ENCODE data around the gene HOXD11. TPM values are rescaled to one million over a fixed set of nuclear protein-coding genes. Genes with fewer than 3 reads are reported as not detected.
A peak's percentile ranks its signal among the peaks of the same experiment; 100 is the strongest.

Gene HOXD11
- total and polyA plus RNA-seq, 2 donors (not counting 3 experiments of a cell fraction or from before 2014, with no cell fraction given): not detected

DNA sequence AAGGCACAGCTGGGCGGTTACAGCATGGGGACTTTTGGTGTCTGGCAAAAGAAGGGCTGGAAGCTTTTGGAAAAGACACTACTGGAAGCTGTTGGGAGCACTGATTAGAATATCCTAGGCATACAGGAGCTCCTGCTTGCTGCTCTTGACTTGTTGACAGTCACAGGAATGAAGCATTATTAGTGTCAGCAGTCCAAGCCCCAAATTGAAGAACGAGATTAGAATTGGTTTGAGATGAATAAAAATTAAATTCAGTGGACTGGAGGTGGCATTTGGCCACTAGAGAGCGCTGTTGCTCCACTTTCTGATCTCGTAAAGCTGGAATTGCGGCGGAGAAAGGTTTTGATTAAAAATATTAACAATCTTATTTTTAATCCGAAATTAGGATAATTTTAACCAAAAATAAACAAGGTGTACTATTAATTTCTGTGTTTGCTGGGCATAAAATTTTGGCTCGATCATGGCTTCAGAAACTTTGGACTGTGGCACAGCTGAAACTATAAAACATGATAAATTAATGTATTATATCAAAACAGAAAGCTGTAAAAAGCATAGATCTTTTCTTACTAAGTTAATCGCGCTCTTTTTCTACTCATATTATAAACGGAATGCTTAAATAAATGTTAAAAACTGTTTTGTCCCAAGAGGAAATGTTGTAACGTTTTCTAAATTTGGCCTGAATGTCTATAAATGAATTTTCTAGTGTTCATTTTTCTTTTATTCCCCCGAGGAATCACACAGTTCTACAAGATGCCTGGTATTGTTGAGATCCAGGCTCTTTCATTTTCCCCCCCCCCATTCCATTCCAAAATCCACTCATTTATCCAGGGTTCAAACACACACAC is 20.1 kb downstream of the HOXD11 start:
- peaks cover 5 to 6% of the 10 kb centered on the region in 2 experiments for H3K27me3 ChIP-seq (ENCODE audit: control insufficient read depth in 2 of 2, insufficient read depth in 2 of 2, low read length in 2 of 2)
- H3K4me1 ChIP-seq (ENCODE audit: control insufficient read depth, extremely low read depth, insufficient read depth, low read length): peaks cover 33% of the 10 kb centered on the region
- intact Hi-C loops (cut with micrococcal nuclease) (loop anchor here (1.0 to 5.0 kb wide), 9 partner anchors 328 to 1630 kb away; no protein-coding TSS in a partner anchor), dilution Hi-C loops (cut with MboI; ENCODE audit: extremely low pct_ligation_motif_present, low sequenced_read_pairs) (loop anchor here (25.0 kb wide), 1 partner anchor 510 kb away; no protein-coding TSS in a partner anchor)
- H3K4me2 ChIP-seq (ENCODE audit: insufficient read depth, low read length): peak overlapping the region; percentile 86
- H3K9me3 ChIP-seq (replicated peaks; ENCODE audit: control insufficient read depth, insufficient read depth, low read length): no peaks in the 10 kb centered on the region
- H3K4me3 ChIP-seq (replicated peaks in 1 of 3; ENCODE audit: insufficient read depth in 1 of 3, low read depth in 1 of 3, low read length in 3 of 3): peak overlapping the region in 2 of 3 experiments; percentile 48 to 67
- no peak for TF ChIP-seq POLR2A (IDR thresholded peaks at IDR 0.05; ENCODE audit: low read depth, low read length)
- TF ChIP-seq, protein P1, sequence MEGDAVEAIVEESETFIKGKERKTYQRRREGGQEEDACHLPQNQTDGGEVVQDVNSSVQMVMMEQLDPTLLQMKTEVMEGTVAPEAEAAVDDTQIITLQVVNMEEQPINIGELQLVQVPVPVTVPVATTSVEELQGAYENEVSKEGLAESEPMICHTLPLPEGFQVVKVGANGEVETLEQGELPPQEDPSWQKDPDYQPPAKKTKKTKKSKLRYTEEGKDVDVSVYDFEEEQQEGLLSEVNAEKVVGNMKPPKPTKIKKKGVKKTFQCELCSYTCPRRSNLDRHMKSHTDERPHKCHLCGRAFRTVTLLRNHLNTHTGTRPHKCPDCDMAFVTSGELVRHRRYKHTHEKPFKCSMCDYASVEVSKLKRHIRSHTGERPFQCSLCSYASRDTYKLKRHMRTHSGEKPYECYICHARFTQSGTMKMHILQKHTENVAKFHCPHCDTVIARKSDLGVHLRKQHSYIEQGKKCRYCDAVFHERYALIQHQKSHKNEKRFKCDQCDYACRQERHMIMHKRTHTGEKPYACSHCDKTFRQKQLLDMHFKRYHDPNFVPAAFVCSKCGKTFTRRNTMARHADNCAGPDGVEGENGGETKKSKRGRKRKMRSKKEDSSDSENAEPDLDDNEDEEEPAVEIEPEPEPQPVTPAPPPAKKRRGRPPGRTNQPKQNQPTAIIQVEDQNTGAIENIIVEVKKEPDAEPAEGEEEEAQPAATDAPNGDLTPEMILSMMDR (IDR thresholded peaks at IDR 0.05; ENCODE audit: extremely low read depth in 1 of 2, insufficient read depth in 1 of 2, low read depth in 1 of 2, low read length in 2 of 2): peak; percentile 61 to 66
- peak overlapping the region; percentile 30 for H3K9ac ChIP-seq (replicated peaks; ENCODE audit: extremely low read depth, insufficient read depth, low read length)
- no TSS peak for BruUV-seq (replicated peaks)
- H3K9me1 ChIP-seq (replicated peaks; ENCODE audit: control insufficient read depth, extremely low read depth, insufficient read depth, low read length): no peaks in the 10 kb centered on the region
- H2AFZ ChIP-seq (ENCODE audit: low read depth, low read length): peak overlapping the region; percentile 58
- DNase-seq (ENCODE audit: low read depth, low spot score) (peak; percentile 68), FAIRE-seq (peak; percentile 76)
- H3K79me2 ChIP-seq (ENCODE audit: control insufficient read depth, insufficient read depth, low read length): peaks cover 14% of the 10 kb centered on the region
- CTCF ChIA-PET: interaction anchor here (0.5 to 10.1 kb wide), 49 partner anchors 9 to 1638 kb away, joined by 3 to 458 read pairs (median 5); partner anchors contain the start of genes HOXD10 and HOXD4
- no peak overlapping the region for H3K27ac ChIP-seq (ENCODE audit: insufficient read depth, low read depth, low read length)
- no peaks in the 10 kb centered on the region for H3K36me3 ChIP-seq (ENCODE audit: control insufficient read depth in 2 of 2, extremely low read depth in 1 of 2, insufficient read depth in 2 of 2, low read length in 2 of 2)
- H4K20me1 ChIP-seq (replicated peaks; ENCODE audit: control insufficient read depth, extremely low read depth, insufficient read depth, low read length): no peaks in the 10 kb centered on the region
- POLR2A ChIA-PET: no interaction called here

DNA sequence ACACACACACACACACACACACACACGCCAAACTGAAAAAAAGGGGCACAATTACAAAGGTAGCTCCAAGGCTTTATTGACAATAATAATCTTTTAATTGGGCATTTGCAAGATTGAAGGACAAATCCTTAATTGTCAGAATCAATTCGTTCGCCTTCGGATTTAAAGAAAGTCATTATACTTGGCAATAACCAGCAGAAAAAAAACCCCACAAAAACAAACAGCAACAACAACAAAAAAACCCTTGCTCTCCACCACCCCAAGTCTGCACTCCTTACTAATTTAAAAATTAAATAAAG is 20.6 kb downstream of the HOXD11 start:
- intact Hi-C loops (cut with micrococcal nuclease) (loop anchor here (1.0 to 5.0 kb wide), 9 partner anchors 328 to 1630 kb away; no protein-coding TSS in a partner anchor), dilution Hi-C loops (cut with MboI; ENCODE audit: extremely low pct_ligation_motif_present, low sequenced_read_pairs) (loop anchor here (25.0 kb wide), 1 partner anchor 510 kb away; no protein-coding TSS in a partner anchor)
- no peaks in the 10 kb centered on the region for H4K20me1 ChIP-seq (replicated peaks; ENCODE audit: control insufficient read depth, extremely low read depth, insufficient read depth, low read length)
- FAIRE-seq: peak; percentile 61
- H3K4me3 ChIP-seq (replicated peaks in 1 of 3; ENCODE audit: insufficient read depth in 1 of 3, low read depth in 1 of 3, low read length in 3 of 3): no peak overlapping the region
- H3K9me3 ChIP-seq (replicated peaks; ENCODE audit: control insufficient read depth, insufficient read depth, low read length): no peaks in the 10 kb centered on the region
- H3K9ac ChIP-seq (replicated peaks; ENCODE audit: extremely low read depth, insufficient read depth, low read length): no peak overlapping the region
- H3K9me1 ChIP-seq (replicated peaks; ENCODE audit: control insufficient read depth, extremely low read depth, insufficient read depth, low read length): no peaks in the 10 kb centered on the region
- peaks cover 31% of the 10 kb centered on the region for H3K4me1 ChIP-seq (ENCODE audit: control insufficient read depth, extremely low read depth, insufficient read depth, low read length)
- ChIA-PET CTCF (interaction anchor here (0.6 to 10.1 kb wide), 31 partner anchors 9 to 1638 kb away, joined by 3 to 458 read pairs (median 7); no protein-coding TSS in a partner anchor), POLR2A (no interaction called here)
- peaks cover 14% of the 10 kb centered on the region for H3K79me2 ChIP-seq (ENCODE audit: control insufficient read depth, insufficient read depth, low read length)
- no peak overlapping the region for H3K27ac ChIP-seq (ENCODE audit: insufficient read depth, low read depth, low read length)
- no peak for TF ChIP-seq POLR2AphosphoS5 (IDR thresholded peaks at IDR 0.05; ENCODE audit: insufficient read depth, low read depth, low read length)
- no peak for DNase-seq (ENCODE audit: low read depth, low spot score)
- peak overlapping the region; percentile 58 for H2AFZ ChIP-seq (ENCODE audit: low read depth, low read length)
- no peaks in the 10 kb centered on the region for H3K36me3 ChIP-seq (ENCODE audit: control insufficient read depth in 2 of 2, extremely low read depth in 1 of 2, insufficient read depth in 2 of 2, low read length in 2 of 2)
- no TSS peak for BruUV-seq (replicated peaks)
- no peak overlapping the region for H3K4me2 ChIP-seq (ENCODE audit: insufficient read depth, low read length)
- H3K27me3 ChIP-seq (ENCODE audit: control insufficient read depth in 2 of 2, insufficient read depth in 2 of 2, low read length in 2 of 2): peaks cover 5% of the 10 kb centered on the region in 2 experiments

Data from endothelial cell of umbilical vein (primary cell).